Endodermal cell (in vitro differentiated cells): Measurements from ENCODE around the gene EPS15. TPM values are rescaled to one million over a fixed set of nuclear protein-coding genes. Genes with fewer than 3 reads are reported as not detected.

Source experiments
- DNase-seq: peaks from one replicate; pipeline ENCODE4 v3.0.0-alpha.2; 2017
- H3K27ac ChIP-seq: 2 replicates; pipeline ENCODE4 v1.5.1; 2013; ENCODE audit warnings: mild to moderate bottlenecking, low read depth, low read length, moderate library complexity
- H3K27me3 ChIP-seq: 2 replicates; pipeline ENCODE4 v1.6.1; 2013; ENCODE audit warnings: mild to moderate bottlenecking, low read length, moderate library complexity; ENCODE audit not compliant: insufficient read depth, control insufficient read depth, poor library complexity, severe bottlenecking
- H3K36me3 ChIP-seq: 2 replicates; pipeline ENCODE4 v1.7.0; 2013; ENCODE audit warnings: mild to moderate bottlenecking, low read length, moderate library complexity; ENCODE audit not compliant: control insufficient read depth, insufficient read depth
- H3K4me1 ChIP-seq: one replicate; pipeline ENCODE4 v1.7.0; 2013; ENCODE audit warnings: low read length; ENCODE audit not compliant: control insufficient read depth, insufficient read depth
- H3K4me3 ChIP-seq: 2 replicates; pipeline ENCODE4 v1.5.1; 2013; ENCODE audit warnings: mild to moderate bottlenecking, low read length, moderate library complexity
- H3K9ac ChIP-seq: 2 replicates; pipeline ENCODE4 v1.6.1; 2013; ENCODE audit warnings: mild to moderate bottlenecking, low read length, moderate library complexity; ENCODE audit not compliant: poor library complexity, severe bottlenecking; ENCODE audit errors: extremely low read depth
- H3K9me3 ChIP-seq: 2 replicates; pipeline ENCODE4 v1.6.1; 2013; ENCODE audit warnings: mild to moderate bottlenecking, low read length, moderate library complexity; ENCODE audit not compliant: control insufficient read depth
- H3K27ac Mint-ChIP-seq: 2 replicates; pipeline ENCODE4 v1.8.0; 2020; ENCODE audit warnings: mixed read lengths
- H3K27me3 Mint-ChIP-seq: 2 replicates; pipeline ENCODE4 v1.8.0; 2021; ENCODE audit warnings: mild to moderate bottlenecking, mixed read lengths; ENCODE audit not compliant: insufficient read depth
- H3K36me3 Mint-ChIP-seq: 2 replicates; pipeline ENCODE4 v1.8.0; 2020; ENCODE audit warnings: low read depth, mixed read lengths
- H3K4me1 Mint-ChIP-seq: 2 replicates; pipeline ENCODE4 v1.8.0; 2020; ENCODE audit warnings: mixed read lengths
- H3K4me3 Mint-ChIP-seq: 2 replicates; pipeline ENCODE4 v1.8.0; 2020; ENCODE audit warnings: mild to moderate bottlenecking, moderate library complexity, mixed read lengths
- H3K9me3 Mint-ChIP-seq: 2 replicates; pipeline ENCODE4 v1.8.0; 2020; ENCODE audit warnings: mild to moderate bottlenecking, mixed read lengths
- CTCF ChIP-seq: fragments of 200-600 bp; sonication (generic); conservative IDR thresholded peaks from 2 replicates; pipeline ENCODE4 v1.5.0; 2021; ENCODE audit warnings: antibody characterized with exemption, mild to moderate bottlenecking
- WGBS, 2 experiments: methylation state at CpG; one replicate each; pipeline versions ENCODE4 v1.1.5 to v1.1.7; 2013; ENCODE audit warnings: missing lambda C conversion rate in 2 of 2, mixed read lengths in 1 of 2; ENCODE audit not compliant: insufficient coverage in 1 of 2, insufficient read length in 1 of 2; 5-methylcytosine and 5-hydroxymethylcytosine counted together
- total RNA-seq, 2 donors: library from RNA; stranded (reverse); fragmentation: NEBNext Ultra II Directional in 1 of 2; extraction: Animal tissue kit (Norgen Biotek cat#: 25700) in 1 of 2; gene quantifications; 2 replicates in 1 of 2; 3 replicates in 1 of 2; pipeline ENCODE4 v1.2.1, GENCODE V29; 2021

The EPS15 gene
- total RNA-seq, 2 donors from 2014 or later: 45.0 to 46.9 TPM

- H3K27me3 Mint-ChIP-seq: no peaks in the 10 kb centered on the region
- no peak for DNase-seq
Observed at GRCh38 chr1:51445351-51446090, 73.5 kb downstream of the EPS15 start.

GRCh38 chr1:51444534-51445192 is 74.4 kb downstream of the EPS15 start:
- Mint-ChIP-seq H3K36me3 (peaks cover 32% of the 10 kb centered on the region), H3K4me1 (peaks cover 40% of the 10 kb centered on the region), H3K27me3 (no peaks in the 10 kb centered on the region), H3K4me3 (no peak overlapping the region), H3K9me3 (no peaks in the 10 kb centered on the region), H3K27ac (peak overlapping the region; percentile 32)
- Histone ChIP-seq H3K36me3 (peaks cover under 1% of the 10 kb centered on the region), H3K9ac (no peak overlapping the region), H3K9me3 (no peaks in the 10 kb centered on the region), H3K27me3 (no peaks in the 10 kb centered on the region), H3K4me3 (no peak overlapping the region), H3K4me1 (peaks cover 15% of the 10 kb centered on the region), H3K27ac (no peak overlapping the region)
- whole genome bisulfite sequencing, 2 experiments: 90 to 96% methylated on average over 3 of the region's 3 CpGs
- no peak for TF ChIP-seq CTCF
- no peak for DNase-seq

More at GRCh38 chr1:51445351-51446090, 73.5 kb downstream of the EPS15 start:
- H3K27ac ChIP-seq: peak overlapping the region; percentile 20
- H3K9ac ChIP-seq: no peak overlapping the region
- peaks cover 36% of the 10 kb centered on the region for H3K36me3 Mint-ChIP-seq
- no peaks in the 10 kb centered on the region for H3K36me3 ChIP-seq
- 95 to 100% methylated on average over 1 to 2 of the region's 2 CpGs for WGBS, 2 experiments
- no peaks in the 10 kb centered on the region for H3K9me3 ChIP-seq
- no peaks in the 10 kb centered on the region for H3K9me3 Mint-ChIP-seq
- H3K4me1 ChIP-seq: peaks cover 15% of the 10 kb centered on the region
- no peak overlapping the region for H3K4me3 Mint-ChIP-seq
- no peak overlapping the region for H3K27ac Mint-ChIP-seq
- H3K27me3 ChIP-seq: no peaks in the 10 kb centered on the region
- H3K4me3 ChIP-seq: no peak overlapping the region
- H3K4me1 Mint-ChIP-seq: peaks cover 38% of the 10 kb centered on the region
- no peak for TF ChIP-seq CTCF

- no peak for TF ChIP-seq CTCF
- Histone ChIP-seq H3K4me3 (no peak overlapping the region), H3K9ac (no peak overlapping the region), H3K9me3 (no peaks in the 10 kb centered on the region), H3K27me3 (no peaks in the 10 kb centered on the region), H3K4me1 (peaks cover 20% of the 10 kb centered on the region), H3K27ac (no peak overlapping the region), H3K36me3 (peaks cover 4% of the 10 kb centered on the region)
- H3K27ac Mint-ChIP-seq: no peak overlapping the region
- H3K4me3 Mint-ChIP-seq: no peak overlapping the region
- H3K4me1 Mint-ChIP-seq: peaks cover 41% of the 10 kb centered on the region
- no peak for DNase-seq
- peaks cover 28% of the 10 kb centered on the region for H3K36me3 Mint-ChIP-seq
- 93% methylated on average over 1 of the region's 1 CpG; no CpG with 5 or more reads in 1 of the 2 experiments for WGBS, 2 experiments
- no peaks in the 10 kb centered on the region for H3K27me3 Mint-ChIP-seq
- no peaks in the 10 kb centered on the region for H3K9me3 Mint-ChIP-seq
Observed at GRCh38 chr1:51444096-51444495, 75.0 kb downstream of the EPS15 start.
